Measurements from ENCODE around the gene ACYP2. TPM values are rescaled to one million over a fixed set of nuclear protein-coding genes. Genes with fewer than 3 reads are reported as not detected.

Gene ACYP2
- total RNA-seq, 4 donors from 2014 or later, result 15.4 to 28.7 (median 22.7) TPM

GRCh38 chr2:54330162-54330925, 214.9 kb downstream of the ACYP2 start:
- H3K4me1 ChIP-seq, result peaks cover 15 to 21% (median 19%) of the 10 kb centered on the region in 4 donors
- peak overlapping the region; percentile 57 to 75 (median 68) for H3K4me3 ChIP-seq
- peak overlapping the region; percentile 83 to 97 (median 92) for H3K27ac ChIP-seq (replicated peaks in 1 of 4)
- peak; percentile 98 for DNase-seq (ENCODE audit: extremely low spot score)
- no peak for TF ChIP-seq EP300 (IDR thresholded peaks at IDR 0.05)
- no peak for TF ChIP-seq CTCF (IDR thresholded peaks at IDR 0.05)
- peak; percentile 83 for TF ChIP-seq POLR2A (IDR thresholded peaks at IDR 0.05; ENCODE audit: low read depth)
- TF ChIP-seq POLR2AphosphoS5 (IDR thresholded peaks at IDR 0.05), result peak; percentile 97 to 99
- 4% methylated on average over 32 of the region's 50 CpGs for WGBS
- no peaks in the 10 kb centered on the region for H3K36me3 ChIP-seq
- intact Hi-C loops (cut with DNase I), result loop anchor here (5.0 to 10.0 kb wide), 3 partner anchors 104 to 372 kb away; no protein-coding TSS in a partner anchor
- H3K9me3 ChIP-seq, result peaks cover 0 to 4% (median 0%) of the 10 kb centered on the region in 4 donors
- H3K27me3 ChIP-seq, result no peaks in the 10 kb centered on the region

GRCh38 chr2:54330926-54331835, 215.8 kb downstream of the ACYP2 start:
- no peak for TF ChIP-seq POLR2AphosphoS5 (IDR thresholded peaks at IDR 0.05)
- no peak for TF ChIP-seq EP300 (IDR thresholded peaks at IDR 0.05)
- no peak for TF ChIP-seq CTCF (IDR thresholded peaks at IDR 0.05)
- no peak for TF ChIP-seq POLR2A (IDR thresholded peaks at IDR 0.05; ENCODE audit: low read depth)
- WGBS, result 42% methylated on average over 17 of the region's 17 CpGs
- Histone ChIP-seq H3K27me3 (no peaks in the 10 kb centered on the region), H3K9me3 (no peaks in the 10 kb centered on the region), H3K36me3 (no peaks in the 10 kb centered on the region), H3K27ac (replicated peaks in 1 of 4) (peak overlapping the region; percentile 83 to 97 (median 92)), H3K4me1 (peaks cover 15 to 28% (median 20%) of the 10 kb centered on the region in 4 donors), H3K4me3 (peak overlapping the region; percentile 57 to 75 (median 68))
- no peak for DNase-seq (ENCODE audit: extremely low spot score)
- intact Hi-C loops (cut with DNase I), result loop anchor here (5.0 to 10.0 kb wide), 3 partner anchors 104 to 371 kb away; no protein-coding TSS in a partner anchor

GRCh38 chr2:54332386-54332785, 217.0 kb downstream of the ACYP2 start:
- Histone ChIP-seq H3K4me3 (no peak overlapping the region), H3K9me3 (no peaks in the 10 kb centered on the region), H3K36me3 (no peaks in the 10 kb centered on the region), H3K27me3 (no peaks in the 10 kb centered on the region), H3K27ac (replicated peaks in 1 of 4) (no peak overlapping the region), H3K4me1 (peaks cover 22 to 38% (median 29%) of the 10 kb centered on the region in 4 donors)
- WGBS, result 92% methylated on average over 3 of the region's 3 CpGs
- intact Hi-C loops (cut with DNase I), result loop anchor here (5.0 to 10.0 kb wide), 3 partner anchors 102 to 370 kb away; no protein-coding TSS in a partner anchor
- no peak for DNase-seq (ENCODE audit: extremely low spot score)
- TF ChIP-seq CTCF (IDR thresholded peaks at IDR 0.05) (no peak), POLR2A (IDR thresholded peaks at IDR 0.05; ENCODE audit: low read depth) (no peak), POLR2AphosphoS5 (IDR thresholded peaks at IDR 0.05) (no peak), EP300 (IDR thresholded peaks at IDR 0.05) (no peak)

DNA sequence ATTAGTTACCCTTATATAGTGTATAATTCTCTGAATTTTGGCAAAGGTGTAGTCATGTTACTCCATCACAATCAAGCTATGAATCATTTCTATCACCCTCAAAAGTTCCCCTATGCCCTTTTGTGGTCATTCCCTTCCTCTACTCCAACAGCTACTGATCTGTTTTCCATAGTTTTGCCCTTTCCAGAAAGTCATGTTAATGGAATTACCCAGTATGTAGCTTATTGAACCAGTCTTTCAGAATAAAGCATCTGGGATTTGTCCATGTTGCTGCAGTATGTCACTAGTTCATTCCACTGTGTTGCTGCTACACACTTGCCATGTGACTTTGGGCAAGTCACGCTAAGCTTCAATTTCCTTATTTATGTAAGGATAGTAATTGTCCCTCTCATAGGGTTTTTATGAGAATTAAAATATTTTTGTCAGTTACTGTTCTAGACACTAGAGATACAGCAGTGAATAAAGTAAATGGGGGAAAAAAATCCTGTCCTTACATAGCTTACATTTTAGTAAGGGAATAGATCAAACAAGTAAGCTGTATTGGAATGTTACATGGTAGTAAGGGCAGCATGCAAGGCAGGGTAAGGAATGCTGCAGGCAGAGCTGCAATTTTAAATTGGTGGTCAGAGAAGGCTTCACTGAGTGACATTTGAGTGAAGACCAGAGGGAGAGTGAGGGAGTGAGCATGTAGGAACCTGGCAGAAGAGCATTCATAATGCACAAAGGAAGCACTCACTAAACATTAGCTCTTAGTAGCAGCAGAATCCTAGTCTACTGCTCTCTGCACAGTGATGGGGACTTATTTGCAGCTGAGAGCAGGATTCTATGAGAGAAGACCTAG, 220.9 kb downstream of the ACYP2 start:
- Histone ChIP-seq H3K4me3 (no peak overlapping the region), H3K36me3 (no peaks in the 10 kb centered on the region), H3K9me3 (no peaks in the 10 kb centered on the region), H3K4me1 (peaks cover 8 to 24% (median 12%) of the 10 kb centered on the region in 4 donors), H3K27me3 (no peaks in the 10 kb centered on the region), H3K27ac (replicated peaks in 1 of 4) (peak overlapping the region in 2 of 4 donors; percentile 22 to 24)
- peak in 1 of 2 donors; percentile 14 for TF ChIP-seq POLR2AphosphoS5 (IDR thresholded peaks at IDR 0.05)
- TF ChIP-seq EP300 (IDR thresholded peaks at IDR 0.05), result no peak
- WGBS, result 68% methylated on average over 1 of the region's 1 CpG
- peak; percentile 81 for DNase-seq (ENCODE audit: extremely low spot score)
- intact Hi-C loops (cut with DNase I), result loop anchor here (10.0 kb wide), 1 partner anchor 98 kb away; no protein-coding TSS in a partner anchor
